H1 (cell line): Measurements from ENCODE around the gene ZNF618. TPM values are rescaled to one million over a fixed set of nuclear protein-coding genes. Genes with fewer than 3 reads are reported as not detected.

ENCODE experiments used
- CTCF ChIA-PET: fragments of 300-600 bp; sonication (Branson Sonifier 250); formaldehyde crosslinking; loops from one replicate; lab custom pipeline; 2021; ENCODE audit not compliant: partially characterized antibody; lab: Charles Lee
- POLR2A ChIA-PET: fragments of 300-600 bp; sonication (Branson Sonifier 250); formaldehyde crosslinking; loops from one replicate; lab custom pipeline; 2021; ENCODE audit warnings: inconsistent platforms; ENCODE audit not compliant: partially characterized antibody; lab: Charles Lee
- DNase-seq, 2 experiments: peaks; one replicate each; pipeline versions ENCODE4 v3.0.0 to v3.0.0-alpha.2; 2010 to 2022; ENCODE audit warnings: low spot score in 2 of 2, low read depth in 1 of 2, mixed read lengths in 1 of 2
- FAIRE-seq: peaks from 2 replicates; lab custom pipeline; 2011; peaks lifted over from hg19 to GRCh38; lab: Jason Lieb, UNC
- H2AFZ ChIP-seq: 2 replicates; pipeline ENCODE4 v1.8.1; 2012; ENCODE audit warnings: low read length, inconsistent platforms
- H2AK5ac ChIP-seq: 2 replicates; pipeline ENCODE4 v1.6.1; 2013; ENCODE audit warnings: low read depth, low read length
- H2BK120ac ChIP-seq: replicated peaks from 2 replicates; pipeline ENCODE3; 2013; ENCODE audit warnings: low read depth, low read length, inconsistent platforms
- H2BK12ac ChIP-seq: 2 replicates; pipeline ENCODE4 v1.6.1; 2013; ENCODE audit warnings: low read depth, low read length
- H2BK15ac ChIP-seq: 2 replicates; pipeline ENCODE4 v1.6.1; 2013; ENCODE audit warnings: low read length
- H2BK20ac ChIP-seq: 2 replicates; pipeline ENCODE4 v1.6.1; 2013; ENCODE audit warnings: low read length
- H2BK5ac ChIP-seq: 2 replicates; pipeline ENCODE4 v1.6.1; 2013; ENCODE audit warnings: low read depth, low read length
- H3K14ac ChIP-seq: 2 replicates; pipeline ENCODE4 v1.6.1; 2013; ENCODE audit warnings: inconsistent platforms; ENCODE audit not compliant: insufficient read length
- H3K18ac ChIP-seq: 2 replicates; pipeline ENCODE4 v1.6.1; 2013; ENCODE audit warnings: low read length; ENCODE audit errors: extremely low read depth
- H3K23ac ChIP-seq: 2 replicates; pipeline ENCODE4 v1.6.1; 2013; ENCODE audit warnings: inconsistent platforms; ENCODE audit not compliant: insufficient read length
- H3K23me2 ChIP-seq: 2 replicates; pipeline ENCODE4 v1.6.1; 2013; ENCODE audit warnings: low read depth, low read length
- H3K27ac ChIP-seq: 2 replicates; pipeline ENCODE4 v1.6.1; 2011; ENCODE audit warnings: low read depth, low read length, inconsistent platforms
- H3K27me3 ChIP-seq, 4 experiments: replicated peaks in 1 of 4; 1 replicate in 1 of 4; 2 replicates in 3 of 4; pipeline versions ENCODE4 v1.6.1 to v1.8.1; 2011 to 2013; ENCODE audit warnings: low read length in 3 of 4, mild to moderate bottlenecking in 3 of 4, inconsistent platforms in 2 of 4, mixed read lengths in 2 of 4, moderate library complexity in 1 of 4; ENCODE audit not compliant: control insufficient read depth in 3 of 4, insufficient read depth in 3 of 4; ENCODE audit errors: extremely low read depth in 1 of 4
- H3K36me3 ChIP-seq, 4 experiments: 2 replicates each; pipeline versions ENCODE4 v1.6.1 to v1.8.1; 2011 to 2013; ENCODE audit warnings: mild to moderate bottlenecking in 4 of 4, low read length in 3 of 4, moderate library complexity in 2 of 4, control low read depth in 1 of 4, inconsistent platforms in 1 of 4; ENCODE audit not compliant: insufficient read depth in 4 of 4, control insufficient read depth in 2 of 4
- H3K4ac ChIP-seq: replicated peaks from 2 replicates; pipeline ENCODE3; 2013; ENCODE audit warnings: low read length, low read depth, mixed read lengths, inconsistent platforms; ENCODE audit not compliant: insufficient read length
- H3K4me1 ChIP-seq, 4 experiments: replicated peaks in 1 of 4; 1 replicate in 1 of 4; 2 replicates in 3 of 4; pipeline versions ENCODE4 v1.6.1 to v1.8.1; 2011 to 2013; ENCODE audit warnings: low read length in 3 of 4, inconsistent platforms in 2 of 4, mixed read lengths in 1 of 4; ENCODE audit not compliant: insufficient read depth in 4 of 4, control insufficient read depth in 3 of 4
- H3K4me2 ChIP-seq, 2 experiments: 2 replicates each; pipeline versions ENCODE4 v1.6.1 to v1.8.1; 2011 to 2013; ENCODE audit warnings: low read depth in 2 of 2, low read length in 2 of 2, control low read depth in 1 of 2, inconsistent platforms in 1 of 2, mild to moderate bottlenecking in 1 of 2; ENCODE audit not compliant: insufficient read depth in 1 of 2
- H3K4me3 ChIP-seq, 4 experiments: fragments of 200-600, 300-600 bp in 1 of 4; sonication (generic), shearing (Covaris generic), sonication (Bioruptor Twin) in 1 of 4; 2 replicates each; pipeline versions ENCODE4 v1.5.1 to v1.8.1; 2011 to 2016; ENCODE audit warnings: low read length in 4 of 4, low read depth in 3 of 4, control low read depth in 2 of 4, inconsistent platforms in 2 of 4, mild to moderate bottlenecking in 2 of 4, mixed read lengths in 1 of 4, moderate library complexity in 1 of 4; ENCODE audit not compliant: insufficient read depth in 2 of 4; ENCODE audit errors: extremely low read depth in 1 of 4
- H3K56ac ChIP-seq: replicated peaks from 2 replicates; pipeline ENCODE3; 2013; ENCODE audit warnings: low read depth, mild to moderate bottlenecking, mixed read lengths, low read length, inconsistent platforms; ENCODE audit not compliant: insufficient read length
- H3K79me1 ChIP-seq: 2 replicates; pipeline ENCODE4 v1.6.1; 2013; ENCODE audit warnings: low read depth, low read length, control low read depth
- H3K79me2 ChIP-seq, 2 experiments: 2 replicates each; pipeline versions ENCODE4 v1.6.1 to v1.8.1; 2012 to 2013; ENCODE audit warnings: low read length in 2 of 2, mild to moderate bottlenecking in 2 of 2, inconsistent platforms in 1 of 2; ENCODE audit not compliant: insufficient read depth in 2 of 2, control insufficient read depth in 1 of 2
- H3K9ac ChIP-seq, 4 experiments: replicated peaks in 1 of 4; 1 replicate in 1 of 4; 2 replicates in 3 of 4; pipeline versions ENCODE4 v1.6.1 to v1.8.1; 2011 to 2013; ENCODE audit warnings: low read depth in 3 of 4, low read length in 3 of 4, control low read depth in 2 of 4, mild to moderate bottlenecking in 2 of 4, moderate library complexity in 2 of 4, inconsistent platforms in 1 of 4; ENCODE audit errors: extremely low read depth in 1 of 4
- H3K9me3 ChIP-seq, 2 experiments: 2 replicates each; pipeline versions ENCODE4 v1.6.1 to v1.8.1; 2012 to 2013; ENCODE audit warnings: mild to moderate bottlenecking in 2 of 2, moderate library complexity in 2 of 2, control low read depth in 1 of 2, inconsistent platforms in 1 of 2, low read depth in 1 of 2, low read length in 1 of 2, mixed read lengths in 1 of 2; ENCODE audit not compliant: insufficient read depth in 2 of 2
- H4K20me1 ChIP-seq, 2 experiments: replicated peaks in 1 of 2; 2 replicates each; pipeline versions ENCODE3 to v1.8.1; 2011 to 2013; ENCODE audit warnings: inconsistent platforms in 2 of 2, low read length in 2 of 2, mild to moderate bottlenecking in 1 of 2; ENCODE audit not compliant: insufficient read depth in 2 of 2, control insufficient read depth in 1 of 2
- H4K5ac ChIP-seq: 2 replicates; pipeline ENCODE4 v1.6.1; 2013; ENCODE audit warnings: low read length, low read depth, mixed read lengths, inconsistent platforms; ENCODE audit not compliant: insufficient read length
- H4K8ac ChIP-seq: 2 replicates; pipeline ENCODE4 v1.8.0; 2013; ENCODE audit warnings: mild to moderate bottlenecking, moderate library complexity, low read length, inconsistent platforms; ENCODE audit not compliant: insufficient read depth; ENCODE audit errors: extremely low read depth
- H4K91ac ChIP-seq: replicated peaks from 2 replicates; pipeline ENCODE3; 2013; ENCODE audit warnings: low read length, mixed read lengths, inconsistent platforms; ENCODE audit not compliant: insufficient read length
- FOSL1 ChIP-seq: IDR thresholded peaks from 2 replicates; pipeline ENCODE4 v1.6.1; 2011; ENCODE audit warnings: mild to moderate bottlenecking, low read depth, low read length, moderate library complexity; ENCODE audit not compliant: insufficient read depth
- KDM1A ChIP-seq: fragments of 200-600, 300-600 bp; sonication (generic); IDR thresholded peaks from 2 replicates; pipeline ENCODE4 v1.7.1; 2016; ENCODE audit warnings: mild to moderate bottlenecking, low read length, borderline replicate concordance
- RBBP5 ChIP-seq: IDR thresholded peaks from 2 replicates; pipeline ENCODE4 v1.7.1; 2012; ENCODE audit warnings: low read depth, mild to moderate bottlenecking, inconsistent platforms, low read length, moderate library complexity, borderline replicate concordance
- WGBS, 2 experiments: shearing (Covaris generic) in 1 of 2; methylation state at CpG; one replicate each; pipeline versions ENCODE4 v1.1.6 to v1.1.7; 2013 to 2015; ENCODE audit warnings: low lambda C conversion rate in 2 of 2, mixed read lengths in 2 of 2, inconsistent platforms in 1 of 2, low coverage in 1 of 2, missing lambda C conversion rate in 1 of 2; ENCODE audit not compliant: insufficient replicate concordance in 2 of 2, insufficient coverage in 1 of 2, insufficient read length in 1 of 2; ENCODE audit errors: extremely low coverage in 1 of 2, missing lambda C conversion rate in 1 of 2; 5-methylcytosine and 5-hydroxymethylcytosine counted together
- polyA plus RNA-seq, 7 experiments: library from polyadenylated mRNA; depleted of rRNA in 3 of 7; stranded (reverse) in 5 of 7; unstranded in 2 of 7; fragments of >200 nt in 5 of 7; fragments of 200-250 nt in 2 of 7; gene quantifications; 1 replicate in 5 of 7; 2 replicates in 1 of 7; 4 replicates in 1 of 7; pipeline versions ENCODE4 v1.2.1 to v1.2.3, GENCODE V29; 2011 to 2013; ENCODE audit warnings: missing spikeins in 2 of 7, mixed read lengths in 2 of 7
- total RNA-seq: library from RNA; stranded (reverse); fragmentation: NEBNext Ultra II Directional; extraction: Animal tissue kit (Norgen Biotek cat#: 25700); gene quantifications from 2 replicates; pipeline ENCODE4 v1.2.1, GENCODE V29; 2021

Gene ZNF618
- total and polyA plus RNA-seq, 2 of the 8 experiments (the other 6 are each of a cell fraction or from before 2014, with no cell fraction given), result 9.6 to 28.5 TPM

DNA sequence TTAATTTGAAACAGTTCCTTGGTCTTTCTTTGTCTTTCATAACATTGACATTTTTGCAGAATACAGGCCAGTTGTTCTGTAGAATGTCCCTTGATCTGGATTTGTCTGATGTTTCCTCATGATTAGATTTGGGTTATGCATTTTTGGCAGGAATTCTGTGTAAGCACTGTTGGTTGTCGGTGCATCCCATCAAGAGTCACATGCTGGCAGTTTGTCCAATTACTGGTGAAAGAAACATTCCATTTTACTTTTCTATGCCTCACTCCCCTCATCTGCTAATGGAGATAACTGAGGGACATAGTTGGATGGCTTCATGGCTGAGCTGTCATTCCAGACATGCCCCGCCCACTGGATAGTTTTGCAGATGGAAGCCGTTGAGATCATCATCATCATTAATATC lies 7.6 kb upstream of the ZNF618 start:
- DNase-seq, result no peak
- Histone ChIP-seq H4K91ac (no peak overlapping the region), H3K9ac (no peak overlapping the region), H3K79me1 (no peaks in the 10 kb centered on the region), H2BK5ac (no peak overlapping the region), H3K4me3 (no peak overlapping the region), H2BK15ac (no peak overlapping the region), H3K9me3 (no peaks in the 10 kb centered on the region), H3K14ac (no peak overlapping the region), H3K4me1 (peaks cover 0 to 2% (median under 1%) of the 10 kb centered on the region in 4 experiments; a peak in 3 of 7 replicates), H2BK12ac (no peak overlapping the region), H3K56ac (no peak overlapping the region), H3K79me2 (no peaks in the 10 kb centered on the region), H3K23me2 (no peaks in the 10 kb centered on the region; the same call in 1 of the 2 replicates), H2BK120ac (no peak overlapping the region), H3K18ac (no peak overlapping the region), H4K5ac (no peak overlapping the region), H2AFZ (no peak overlapping the region), H3K23ac (no peak overlapping the region), H4K20me1 (no peaks in the 10 kb centered on the region), H2BK20ac (no peak overlapping the region), H2AK5ac (no peak overlapping the region), H4K8ac (no peak overlapping the region), H3K27ac (no peak overlapping the region), H3K36me3 (no peaks in the 10 kb centered on the region), H3K27me3 (peaks cover 0 to 7% (median 1%) of the 10 kb centered on the region in 4 experiments; a peak in 2 of 7 replicates), H3K4me2 (no peak overlapping the region), H3K4ac (no peak overlapping the region)
- WGBS, 2 experiments, result 89% methylated on average over 3 of the region's 3 CpGs; no CpG with 5 or more reads in 1 of the 2 experiments
- FAIRE-seq, result no peak
- ChIA-PET CTCF (interaction anchor here (0.9 to 1.0 kb wide), 2 partner anchors 16 to 32 kb away, joined by 3 read pairs; no protein-coding TSS in a partner anchor), POLR2A (no interaction called here)
- TF ChIP-seq FOSL1 (no peak), RBBP5 (no peak), KDM1A (no peak)
